Anterior cingulate cortex (tissue), 58 donors: ENCODE measurements around the gene COL5A3.

Source experiments
- DNase-seq, 58 donors: peaks; one replicate each; lab custom pipeline; 2025; lab: John Stamatoyannopoulos, UW

COL5A3 gene

GRCh38 chr19:9911524-9912185 lies 98.6 kb downstream of the COL5A3 start:
- DNase-seq: no peak

- DNase-seq: no peak
Observed at GRCh38 chr19:9910625-9911024, 99.7 kb downstream of the COL5A3 start.
